AG20443 (cell line): ENCODE results near the gene OR3A2.
"Not testable (repeated sequence)": the region's sequence is repeated elsewhere in the genome, so short reads cannot be mapped to it uniquely, and the experiment has no call there.

ENCODE experiments used
- DNase-seq: peaks from one replicate; pipeline ENCODE4 v3.0.0; 2012; ENCODE audit warnings: low spot score, mixed read lengths

The OR3A2 gene

GRCh38 chr17:3385869-3386816, at the start of gene OR3A2:
Gene OR3A2 (minus strand): TSS chr17:3386308.
- no peak for DNase-seq

- no peak for DNase-seq
Observed at GRCh38 chr17:3433741-3434140, 47.6 kb upstream of the OR3A2 start, which contains the start of gene OR1E2. Gene OR1E2 (minus strand): TSS chr17:3433841. CDS start chr17:3433841, 0 bp downstream.

- not testable (repeated sequence) for DNase-seq
Observed at GRCh38 chr17:3433215-3433614, 47.1 kb upstream of the OR3A2 start.

GRCh38 chr17:3418222-3418621, 32.1 kb upstream of the OR3A2 start:
- no peak for DNase-seq

- DNase-seq, result no peak
Observed at GRCh38 chr17:3415610-3416009, 29.5 kb upstream of the OR3A2 start.

- DNase-seq, result not testable (repeated sequence)
Observed at GRCh38 chr17:3412216-3412615, 26.1 kb upstream of the OR3A2 start.

GRCh38 chr17:3411070-3411469, 25.0 kb upstream of the OR3A2 start, which contains the start of gene OR3A3:
Gene OR3A3 (plus strand): TSS chr17:3411370.
- no peak for DNase-seq

GRCh38 chr17:3403856-3404255, 17.7 kb upstream of the OR3A2 start:
- DNase-seq, result not testable (repeated sequence)

- DNase-seq, result no peak
Observed at GRCh38 chr17:3401786-3402185, 15.7 kb upstream of the OR3A2 start.

GRCh38 chr17:3400055-3400454, 13.9 kb upstream of the OR3A2 start:
- no peak for DNase-seq

GRCh38 chr17:3398310-3398709, 12.2 kb upstream of the OR3A2 start, which contains the start of gene OR1E1:
Gene OR1E1 (minus strand): TSS chr17:3398410. CDS start chr17:3398410, 0 bp downstream.
- DNase-seq, result no peak

GRCh38 chr17:3397801-3398200, 11.7 kb upstream of the OR3A2 start:
- DNase-seq, result not testable (repeated sequence)

- DNase-seq, result no peak
Observed at GRCh38 chr17:3389791-3390190, 3.7 kb upstream of the OR3A2 start.

GRCh38 chr17:3381957-3382356, 4.2 kb downstream of the OR3A2 start:
- DNase-seq, result no peak

GRCh38 chr17:3378321-3378720, 7.8 kb downstream of the OR3A2 start:
- no peak for DNase-seq

- DNase-seq, result not testable (repeated sequence)
Observed at GRCh38 chr17:3371167-3371566, 14.9 kb downstream of the OR3A2 start.

GRCh38 chr17:3342782-3343181, 43.3 kb downstream of the OR3A2 start:
- DNase-seq, result not testable (repeated sequence)

GRCh38 chr17:3335876-3336275, 50.2 kb downstream of the OR3A2 start:
- DNase-seq, result no peak

- DNase-seq, result no peak
Observed at GRCh38 chr17:3318336-3318735, 67.8 kb downstream of the OR3A2 start.

GRCh38 chr17:3316836-3317235, 69.3 kb downstream of the OR3A2 start:
- DNase-seq, result no peak

- no peak for DNase-seq
Observed at GRCh38 chr17:3308603-3309002, 77.5 kb downstream of the OR3A2 start.

- no peak for DNase-seq
Observed at GRCh38 chr17:3298260-3298659, 87.8 kb downstream of the OR3A2 start, which contains the start of gene OR3A1. Gene OR3A1 (minus strand): TSS chr17:3298360. CDS start chr17:3292582, 5,778 bp downstream.

GRCh38 chr17:3295632-3296031, 90.5 kb downstream of the OR3A2 start:
- DNase-seq, result no peak
